CD4-positive, alpha-beta T cell (primary cell): ENCODE measurements around the gene RELT. TPM values are rescaled to one million over a fixed set of nuclear protein-coding genes. Genes with fewer than 3 reads are reported as not detected.

Experiments
- ATAC-seq: fragments of 200-7000 bp; cut with Tn5 transposase; one replicate; pipeline ENCODE4 v1.10.0; 2022; ENCODE audit warnings: mild to moderate bottlenecking; ENCODE audit not compliant: poor library complexity
- CTCF ChIA-PET: fragments of 350-600 bp; sonication (Branson Sonifier 250); formaldehyde crosslinking; loops from one replicate; lab custom pipeline; 2021; ENCODE audit warnings: antibody characterized with exemption, inconsistent platforms; lab: Charles Lee
- POLR2A ChIA-PET: fragments of 350-600 bp; sonication (Branson Sonifier 250); formaldehyde crosslinking; loops from one replicate; lab custom pipeline; 2021; ENCODE audit warnings: antibody characterized with exemption, inconsistent platforms; lab: Charles Lee
- DNase-seq, 14 experiments: peaks; one replicate each; pipeline ENCODE4 v3.0.0-alpha.2; 2013 to 2020; ENCODE audit warnings: mixed read lengths in 2 of 14
- H3K27ac ChIP-seq, 2 donors: one replicate each; pipeline versions ENCODE4 v1.5.1 to v1.7.0; 2013; ENCODE audit warnings: low read length in 2 of 2, low read depth in 1 of 2, mild to moderate bottlenecking in 1 of 2
- H3K27me3 ChIP-seq, 2 experiments: 1 replicate in 1 of 2; 2 replicates in 1 of 2; pipeline versions ENCODE4 v1.6.1 to v1.7.0; 2013; ENCODE audit warnings: low read length in 2 of 2, control low read depth in 1 of 2, mild to moderate bottlenecking in 1 of 2, moderate library complexity in 1 of 2; ENCODE audit not compliant: insufficient read depth in 2 of 2, control insufficient read depth in 1 of 2
- H3K36me3 ChIP-seq: one replicate; pipeline ENCODE4 v1.6.1; 2013; ENCODE audit warnings: low read length, control low read depth; ENCODE audit not compliant: insufficient read depth
- H3K4me1 ChIP-seq: one replicate; pipeline ENCODE4 v1.6.1; 2013; ENCODE audit warnings: low read length, control low read depth; ENCODE audit not compliant: insufficient read depth
- H3K4me3 ChIP-seq: one replicate; pipeline ENCODE4 v1.5.1; 2013; ENCODE audit warnings: mild to moderate bottlenecking, low read length, moderate library complexity
- H3K9me3 ChIP-seq, 2 experiments: 1 replicate in 1 of 2; 2 replicates in 1 of 2; pipeline versions ENCODE4 v1.6.1 to v1.7.0; 2013; ENCODE audit warnings: low read length in 2 of 2, mild to moderate bottlenecking in 2 of 2, control low read depth in 1 of 2, moderate library complexity in 1 of 2; ENCODE audit not compliant: control insufficient read depth in 1 of 2, insufficient read depth in 1 of 2
- H3K27ac Mint-ChIP-seq: one replicate; pipeline ENCODE4 v1.8.0; 2020; ENCODE audit warnings: mixed read lengths
- H3K27me3 Mint-ChIP-seq: one replicate; pipeline ENCODE4 v1.8.0; 2021; ENCODE audit warnings: mixed read lengths
- H3K36me3 Mint-ChIP-seq: one replicate; pipeline ENCODE4 v1.8.0; 2021; ENCODE audit warnings: low read depth, mixed read lengths
- H3K4me1 Mint-ChIP-seq: one replicate; pipeline ENCODE4 v1.8.0; 2021; ENCODE audit warnings: low read depth, mixed read lengths
- H3K4me3 Mint-ChIP-seq: one replicate; pipeline ENCODE4 v1.8.0; 2020; ENCODE audit warnings: mild to moderate bottlenecking, mixed read lengths
- H3K9me3 Mint-ChIP-seq: one replicate; pipeline ENCODE4 v1.8.0; 2020; ENCODE audit warnings: mixed read lengths
- intact Hi-C, 2 experiments: fragments of 100-400 bp; cut with DNase I in 1 of 2; cut with micrococcal nuclease in 1 of 2; formaldehyde crosslinking; loops; one replicate each; pipeline versions ENCODE4 v1.15.1 to v1.9.0; 2023 to 2025; cut with DNase I, micrococcal nuclease
- total RNA-seq, 174 experiments: library from RNA in 2 of 174; stranded (reverse) in 2 of 174; gene quantifications; one replicate each; pipeline ENCODE4 v1.2.3 and lab custom pipeline; 2021 to 2026
- TF ChIP-seq, protein P1 (sequence below): fragments of 200-600 bp; IDR thresholded peaks from one replicate; pipeline ENCODE4 v1.8.0; 2022; ENCODE audit warnings: antibody characterized with exemption, mild to moderate bottlenecking

Gene RELT
- total RNA-seq, 2 experiments from 2014 or later = 107 to 114 TPM

GRCh38 chr11:73330569-73331093 is 45.6 kb upstream of the RELT start:
- TF ChIP-seq, protein P1, sequence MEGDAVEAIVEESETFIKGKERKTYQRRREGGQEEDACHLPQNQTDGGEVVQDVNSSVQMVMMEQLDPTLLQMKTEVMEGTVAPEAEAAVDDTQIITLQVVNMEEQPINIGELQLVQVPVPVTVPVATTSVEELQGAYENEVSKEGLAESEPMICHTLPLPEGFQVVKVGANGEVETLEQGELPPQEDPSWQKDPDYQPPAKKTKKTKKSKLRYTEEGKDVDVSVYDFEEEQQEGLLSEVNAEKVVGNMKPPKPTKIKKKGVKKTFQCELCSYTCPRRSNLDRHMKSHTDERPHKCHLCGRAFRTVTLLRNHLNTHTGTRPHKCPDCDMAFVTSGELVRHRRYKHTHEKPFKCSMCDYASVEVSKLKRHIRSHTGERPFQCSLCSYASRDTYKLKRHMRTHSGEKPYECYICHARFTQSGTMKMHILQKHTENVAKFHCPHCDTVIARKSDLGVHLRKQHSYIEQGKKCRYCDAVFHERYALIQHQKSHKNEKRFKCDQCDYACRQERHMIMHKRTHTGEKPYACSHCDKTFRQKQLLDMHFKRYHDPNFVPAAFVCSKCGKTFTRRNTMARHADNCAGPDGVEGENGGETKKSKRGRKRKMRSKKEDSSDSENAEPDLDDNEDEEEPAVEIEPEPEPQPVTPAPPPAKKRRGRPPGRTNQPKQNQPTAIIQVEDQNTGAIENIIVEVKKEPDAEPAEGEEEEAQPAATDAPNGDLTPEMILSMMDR = no peak
- H3K36me3 Mint-ChIP-seq = no peaks in the 10 kb centered on the region
- H3K9me3 Mint-ChIP-seq = no peaks in the 10 kb centered on the region
- intact Hi-C loops = no loop called here
- no peak overlapping the region for H3K27ac Mint-ChIP-seq
- no peak overlapping the region for H3K27ac ChIP-seq
- no peak overlapping the region for H3K4me3 Mint-ChIP-seq
- ChIA-PET POLR2A (no interaction called here), CTCF (interaction anchor here (1.4 kb wide), 1 partner anchor 25 kb away, joined by 3 read pairs; no protein-coding TSS in a partner anchor)
- no peak for ATAC-seq
- no peaks in the 10 kb centered on the region for H3K36me3 ChIP-seq
- no peaks in the 10 kb centered on the region for H3K9me3 ChIP-seq
- H3K27me3 Mint-ChIP-seq = no peaks in the 10 kb centered on the region
- no peaks in the 10 kb centered on the region for H3K4me1 Mint-ChIP-seq
- DNase-seq = no peak
- no peaks in the 10 kb centered on the region for H3K27me3 ChIP-seq
- H3K4me3 ChIP-seq = no peak overlapping the region
- peaks cover 3% of the 10 kb centered on the region for H3K4me1 ChIP-seq

DNA sequence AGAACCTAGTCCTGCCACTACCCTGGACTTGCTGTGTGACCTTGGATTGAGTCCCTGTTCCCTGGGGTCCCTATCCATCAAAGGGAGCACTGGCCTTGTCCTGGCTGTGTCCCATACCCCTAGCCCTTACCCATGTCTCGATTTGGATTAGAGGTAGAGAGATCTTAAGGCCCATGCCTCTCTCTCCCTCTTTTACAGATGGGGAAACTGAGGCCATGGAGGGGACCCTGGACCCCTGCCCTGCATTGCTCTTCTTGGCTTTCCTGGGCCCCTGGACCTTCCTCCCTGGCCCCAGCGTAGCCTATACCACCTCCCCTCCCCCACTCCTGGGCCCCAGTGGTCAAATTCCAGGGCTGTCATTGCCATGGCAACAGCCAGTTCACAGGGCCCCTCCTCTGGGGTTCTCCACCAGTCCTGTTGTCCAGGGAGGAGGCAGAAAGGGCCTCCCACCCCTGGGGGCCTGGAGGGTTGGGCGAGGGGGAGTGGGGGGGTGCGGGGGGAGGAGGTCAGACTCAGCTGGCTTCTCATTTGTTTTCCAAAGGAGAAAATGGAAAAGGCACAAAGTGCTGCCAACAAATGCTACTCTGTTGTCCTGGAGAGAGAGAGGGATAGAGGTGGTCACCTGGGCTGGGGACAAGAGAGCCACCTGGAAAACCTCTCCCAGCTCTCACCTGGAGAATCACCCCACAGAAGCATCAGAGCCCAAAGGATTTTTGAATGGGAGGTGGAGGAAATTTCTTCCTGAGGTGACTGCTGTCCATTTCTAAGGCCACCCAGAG is 44.9 kb upstream of the RELT start:
- no peak for ATAC-seq
- no peaks in the 10 kb centered on the region for H3K36me3 Mint-ChIP-seq
- POLR2A ChIA-PET = no interaction called here

GRCh38 chr11:73333173-73333572 is 43.0 kb upstream of the RELT start:
- H3K9me3 ChIP-seq = no peaks in the 10 kb centered on the region
- no peak overlapping the region for H3K4me3 Mint-ChIP-seq
- no peak for ATAC-seq
- H3K27me3 ChIP-seq = no peaks in the 10 kb centered on the region
- TF ChIP-seq, protein P1 = no peak
- H3K36me3 ChIP-seq = no peaks in the 10 kb centered on the region
- H3K4me1 Mint-ChIP-seq = no peaks in the 10 kb centered on the region
- H3K27me3 Mint-ChIP-seq = no peaks in the 10 kb centered on the region
- no peak overlapping the region for H3K27ac Mint-ChIP-seq
- no peak overlapping the region for H3K27ac ChIP-seq
- no peaks in the 10 kb centered on the region for H3K36me3 Mint-ChIP-seq
- intact Hi-C loops = no loop called here
- POLR2A ChIA-PET = no interaction called here
- H3K4me3 ChIP-seq = no peak overlapping the region
- DNase-seq = no peak
- H3K4me1 ChIP-seq = peaks cover 3% of the 10 kb centered on the region
- H3K9me3 Mint-ChIP-seq = no peaks in the 10 kb centered on the region
- CTCF ChIA-PET = no interaction called here

More for the DNA sequence above, 44.9 kb upstream of the RELT start:
- Histone ChIP-seq H3K4me3 (no peak overlapping the region), H3K9me3 (no peaks in the 10 kb centered on the region), H3K36me3 (no peaks in the 10 kb centered on the region), H3K4me1 (peaks cover 3% of the 10 kb centered on the region), H3K27ac (no peak overlapping the region), H3K27me3 (no peaks in the 10 kb centered on the region)
- intact Hi-C loops = no loop called here
- Mint-ChIP-seq H3K9me3 (no peaks in the 10 kb centered on the region), H3K4me1 (no peaks in the 10 kb centered on the region), H3K4me3 (no peak overlapping the region), H3K27me3 (no peaks in the 10 kb centered on the region), H3K27ac (no peak overlapping the region)
- TF ChIP-seq, protein P1 = no peak
- CTCF ChIA-PET = no interaction called here
- DNase-seq = no peak
